ENCODE measurements around the gene EEPD1. TPM values are rescaled to one million over a fixed set of nuclear protein-coding genes. Genes with fewer than 3 reads are reported as not detected.

The EEPD1 gene
- total RNA-seq, 1 experiment from 2014 or later: 5.0 TPM

GRCh38 chr7:36262309-36263094, 109.4 kb downstream of the EEPD1 start:
- no CpG with 5 or more reads among the region's 5 CpGs for WGBS (ENCODE audit: extremely low coverage, insufficient read length, low lambda C conversion rate)
- no peak overlapping the region for H2AFZ ChIP-seq (ENCODE audit: low read length)
- H3K27ac Mint-ChIP-seq: peak overlapping the region in 2 of 3 experiments; percentile 10 to 45; a peak in 1 of 7 replicates

More at GRCh38 chr7:36262309-36263094, 109.4 kb downstream of the EEPD1 start:
- H3K79me2 ChIP-seq (ENCODE audit: insufficient read depth, low read length): no peaks in the 10 kb centered on the region
- H3K14ac ChIP-seq (ENCODE audit: insufficient read depth, low read length): no peak overlapping the region
- no peak overlapping the region for H3T11ph ChIP-seq (ENCODE audit: low read length)
- H4K20me1 ChIP-seq (ENCODE audit: control insufficient read depth, insufficient read depth, insufficient read length): no peaks in the 10 kb centered on the region
- H4K5ac ChIP-seq (ENCODE audit: insufficient read length, low read depth, low read length): no peak overlapping the region
- no peak overlapping the region for H4K91ac ChIP-seq (ENCODE audit: insufficient read length, low read depth, low read length)
- H3K9ac ChIP-seq (ENCODE audit: extremely low read depth, insufficient read length, low read length): no peak overlapping the region
- no peak overlapping the region for H4K8ac ChIP-seq (replicated peaks; ENCODE audit: insufficient read length, low read depth, low read length)
- no peak overlapping the region for H2BK20ac ChIP-seq (ENCODE audit: low read depth, low read length, poor library complexity, severe bottlenecking)
- H2AK5ac ChIP-seq (ENCODE audit: insufficient read length, low read length): no peak overlapping the region
- H3K4ac ChIP-seq (ENCODE audit: low read depth, low read length): no peak overlapping the region
- H3K27ac ChIP-seq (ENCODE audit: insufficient read length, low read depth, low read length): no peak overlapping the region
- H3K4me2 ChIP-seq (ENCODE audit: insufficient read depth, insufficient read length, low read length): no peak overlapping the region
- no peaks in the 10 kb centered on the region for H3K27me3 ChIP-seq (ENCODE audit: insufficient read depth, low read length)
- TF ChIP-seq CTCF (conservative IDR thresholded peaks at IDR 0.05): no peak
- H3K9me3 ChIP-seq (ENCODE audit: control insufficient read depth, low read depth, low read length): no peaks in the 10 kb centered on the region
- H2BK12ac ChIP-seq (ENCODE audit: insufficient read length, low read depth, low read length): no peak overlapping the region
- H2BK120ac ChIP-seq (ENCODE audit: low read depth, low read length, poor library complexity, severe bottlenecking): no peak overlapping the region
- Mint-ChIP-seq H3K4me1 (peaks cover 23 to 24% of the 10 kb centered on the region in 2 experiments), H3K9me3 (peaks cover under 1% of the 10 kb centered on the region in 2 experiments; a peak in 2 of 5 replicates), H3K4me3 (no peak overlapping the region), H3K36me3 (ENCODE audit: insufficient read depth in 1 of 3, low read depth in 3 of 3) (peaks cover 0 to 4% (median 0%) of the 10 kb centered on the region in 3 experiments; a peak in 3 of 7 replicates), H3K27me3 (ENCODE audit: low read depth) (no peaks in the 10 kb centered on the region)
- H2BK15ac ChIP-seq (ENCODE audit: low read depth, low read length): no peak overlapping the region
- H3K79me1 ChIP-seq (ENCODE audit: insufficient read depth, low read depth, low read length, poor library complexity, severe bottlenecking): no peaks in the 10 kb centered on the region
- no peaks in the 10 kb centered on the region for H3K23me2 ChIP-seq (ENCODE audit: insufficient read length, low read depth, low read length, poor library complexity, severe bottlenecking)
- no peak overlapping the region for H3K23ac ChIP-seq (ENCODE audit: insufficient read length, low read depth, low read length)
- DNase-seq: no peak
- no peak overlapping the region for H3K56ac ChIP-seq (ENCODE audit: insufficient read length, low read depth, low read length)
- H3K18ac ChIP-seq (ENCODE audit: insufficient read length, low read depth, low read length): no peak overlapping the region
- peaks cover 6% of the 10 kb centered on the region for H3K4me1 ChIP-seq (ENCODE audit: insufficient read depth, low read length)
- H2BK5ac ChIP-seq (ENCODE audit: insufficient read length, low read length): no peak overlapping the region

Data from H9 (cell line).